OCI-LY3 (cell line): ENCODE data around the gene PXYLP1.

Experiments
- H2AFZ ChIP-seq: fragments of 200-600, 300-600 bp; shearing (Covaris generic); 2 replicates; pipeline ENCODE4 v1.6.0; 2014; ENCODE audit warnings: antibody characterized with exemption, low read depth, low read length
- H3K27ac ChIP-seq: fragments of 200-600, 300-600 bp; sonication (generic); 2 replicates; pipeline ENCODE4 v1.5.1; 2014; ENCODE audit warnings: mild to moderate bottlenecking, low read length, moderate library complexity, mixed read lengths
- H3K27me3 ChIP-seq: fragments of 200-600, 300-600 bp; sonication (generic); 2 replicates; pipeline ENCODE4 v1.6.1; 2014; ENCODE audit warnings: low read depth, low read length, mixed read lengths
- H3K36me3 ChIP-seq: fragments of 200-600, 300-600 bp; sonication (generic); replicated peaks from 2 replicates; pipeline ENCODE3; 2014; ENCODE audit warnings: low read depth, low read length, mixed read lengths
- H3K4me1 ChIP-seq: fragments of 300-600, 200-600 bp; sonication (generic); 2 replicates; pipeline ENCODE4 v1.6.1; 2014; ENCODE audit warnings: low read length, mixed read lengths
- H3K4me2 ChIP-seq: fragments of 200-600, 300-600 bp; sonication (generic); 2 replicates; pipeline ENCODE4 v1.6.1; 2014; ENCODE audit warnings: low read length, mixed read lengths
- H3K4me3 ChIP-seq: fragments of 300-600, 200-600 bp; sonication (generic); 2 replicates; pipeline ENCODE4 v1.5.1; 2014; ENCODE audit warnings: antibody characterized with exemption, mild to moderate bottlenecking, low read length, moderate library complexity
- H3K79me2 ChIP-seq: fragments of 300-600, 200-600 bp; shearing (Covaris generic); 2 replicates; pipeline ENCODE4 v1.6.1; 2014; ENCODE audit warnings: mild to moderate bottlenecking, low read length, mixed read lengths
- H3K9ac ChIP-seq: fragments of 300-600, 200-600 bp; shearing (Covaris generic); 2 replicates; pipeline ENCODE4 v1.6.0; 2014; ENCODE audit warnings: mild to moderate bottlenecking, low read length, moderate library complexity
- H3K9me3 ChIP-seq: fragments of 200-600, 300-600 bp; shearing (Covaris generic); 2 replicates; pipeline ENCODE4 v1.6.1; 2014; ENCODE audit warnings: low read length, mixed read lengths; ENCODE audit not compliant: insufficient read depth
- H4K20me1 ChIP-seq: fragments of 200-600, 300-600 bp; sonication (generic); 2 replicates; pipeline ENCODE4 v1.6.1; 2016; ENCODE audit warnings: low read length, mixed read lengths; ENCODE audit not compliant: insufficient read depth
- EZH2phosphoT487 ChIP-seq: fragments of 200-600 bp; shearing (Covaris generic); IDR thresholded peaks from 2 replicates; pipeline ENCODE4 v1.6.1; 2018; ENCODE audit warnings: antibody characterized with exemption, mixed run types, low read depth
- TF ChIP-seq, protein P1 (sequence below): fragments of 200-600, 300-600 bp; sonication (generic); IDR thresholded peaks from 2 replicates; pipeline ENCODE4 v1.5.1; 2014; ENCODE audit warnings: antibody characterized with exemption, low read length, low read depth

The PXYLP1 gene

DNA sequence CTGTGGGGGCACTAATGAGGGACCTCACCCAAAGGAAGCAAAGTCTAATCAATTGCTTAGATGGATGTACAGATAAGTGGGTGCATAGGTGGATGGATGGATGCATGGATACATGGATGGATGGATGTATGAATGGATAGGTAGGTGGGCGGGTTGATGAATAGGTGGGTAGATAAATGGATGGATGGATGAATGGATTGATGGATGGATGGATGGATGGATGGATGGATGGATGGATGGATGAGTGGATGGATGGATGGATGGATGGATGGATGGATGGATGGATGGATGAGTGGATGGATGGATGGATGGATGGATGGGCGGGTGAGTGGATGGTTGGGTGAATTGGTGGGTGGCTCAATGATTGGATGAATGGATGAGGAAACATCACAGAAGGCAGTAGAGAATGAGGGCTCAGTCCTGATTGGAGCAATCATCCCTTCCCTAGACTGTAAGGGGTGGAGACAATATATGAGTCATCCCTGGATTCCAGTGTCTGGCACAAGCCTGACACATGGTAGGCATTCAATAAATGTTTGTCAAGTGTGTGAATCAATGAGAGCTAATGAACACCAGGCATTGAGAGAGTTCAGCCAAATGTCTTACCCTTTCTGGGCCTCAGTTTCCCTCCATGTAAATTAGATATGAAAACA, 40.4 kb upstream of the PXYLP1 start:
- no peaks in the 10 kb centered on the region for H3K79me2 ChIP-seq
- H3K9me3 ChIP-seq, result no peaks in the 10 kb centered on the region
- H3K4me3 ChIP-seq, result no peak overlapping the region
- H3K4me1 ChIP-seq, result peaks cover 9% of the 10 kb centered on the region
- no peak overlapping the region for H3K9ac ChIP-seq
- no peak overlapping the region for H2AFZ ChIP-seq
- no peak for TF ChIP-seq EZH2phosphoT487
- TF ChIP-seq, protein P1, sequence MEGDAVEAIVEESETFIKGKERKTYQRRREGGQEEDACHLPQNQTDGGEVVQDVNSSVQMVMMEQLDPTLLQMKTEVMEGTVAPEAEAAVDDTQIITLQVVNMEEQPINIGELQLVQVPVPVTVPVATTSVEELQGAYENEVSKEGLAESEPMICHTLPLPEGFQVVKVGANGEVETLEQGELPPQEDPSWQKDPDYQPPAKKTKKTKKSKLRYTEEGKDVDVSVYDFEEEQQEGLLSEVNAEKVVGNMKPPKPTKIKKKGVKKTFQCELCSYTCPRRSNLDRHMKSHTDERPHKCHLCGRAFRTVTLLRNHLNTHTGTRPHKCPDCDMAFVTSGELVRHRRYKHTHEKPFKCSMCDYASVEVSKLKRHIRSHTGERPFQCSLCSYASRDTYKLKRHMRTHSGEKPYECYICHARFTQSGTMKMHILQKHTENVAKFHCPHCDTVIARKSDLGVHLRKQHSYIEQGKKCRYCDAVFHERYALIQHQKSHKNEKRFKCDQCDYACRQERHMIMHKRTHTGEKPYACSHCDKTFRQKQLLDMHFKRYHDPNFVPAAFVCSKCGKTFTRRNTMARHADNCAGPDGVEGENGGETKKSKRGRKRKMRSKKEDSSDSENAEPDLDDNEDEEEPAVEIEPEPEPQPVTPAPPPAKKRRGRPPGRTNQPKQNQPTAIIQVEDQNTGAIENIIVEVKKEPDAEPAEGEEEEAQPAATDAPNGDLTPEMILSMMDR, result no peak
- H3K36me3 ChIP-seq, result no peaks in the 10 kb centered on the region
- no peaks in the 10 kb centered on the region for H4K20me1 ChIP-seq
- H3K27me3 ChIP-seq, result peaks cover 14% of the 10 kb centered on the region
- H3K4me2 ChIP-seq, result no peak overlapping the region
- H3K27ac ChIP-seq, result no peak overlapping the region

GRCh38 chr3:141192345-141192744, 39.3 kb upstream of the PXYLP1 start:
- Histone ChIP-seq H3K36me3 (no peaks in the 10 kb centered on the region), H3K27me3 (peaks cover 21% of the 10 kb centered on the region), H3K79me2 (no peaks in the 10 kb centered on the region), H3K9ac (peak overlapping the region; percentile 8; the same call in 1 of the 2 replicates), H2AFZ (peak overlapping the region; percentile 100), H3K4me2 (peak overlapping the region; percentile 70), H3K4me1 (peaks cover 9% of the 10 kb centered on the region), H3K4me3 (peak overlapping the region; percentile 43), H3K27ac (no peak overlapping the region), H4K20me1 (no peaks in the 10 kb centered on the region), H3K9me3 (no peaks in the 10 kb centered on the region)
- no peak for TF ChIP-seq EZH2phosphoT487
- TF ChIP-seq, protein P1, result peak; percentile 94

DNA sequence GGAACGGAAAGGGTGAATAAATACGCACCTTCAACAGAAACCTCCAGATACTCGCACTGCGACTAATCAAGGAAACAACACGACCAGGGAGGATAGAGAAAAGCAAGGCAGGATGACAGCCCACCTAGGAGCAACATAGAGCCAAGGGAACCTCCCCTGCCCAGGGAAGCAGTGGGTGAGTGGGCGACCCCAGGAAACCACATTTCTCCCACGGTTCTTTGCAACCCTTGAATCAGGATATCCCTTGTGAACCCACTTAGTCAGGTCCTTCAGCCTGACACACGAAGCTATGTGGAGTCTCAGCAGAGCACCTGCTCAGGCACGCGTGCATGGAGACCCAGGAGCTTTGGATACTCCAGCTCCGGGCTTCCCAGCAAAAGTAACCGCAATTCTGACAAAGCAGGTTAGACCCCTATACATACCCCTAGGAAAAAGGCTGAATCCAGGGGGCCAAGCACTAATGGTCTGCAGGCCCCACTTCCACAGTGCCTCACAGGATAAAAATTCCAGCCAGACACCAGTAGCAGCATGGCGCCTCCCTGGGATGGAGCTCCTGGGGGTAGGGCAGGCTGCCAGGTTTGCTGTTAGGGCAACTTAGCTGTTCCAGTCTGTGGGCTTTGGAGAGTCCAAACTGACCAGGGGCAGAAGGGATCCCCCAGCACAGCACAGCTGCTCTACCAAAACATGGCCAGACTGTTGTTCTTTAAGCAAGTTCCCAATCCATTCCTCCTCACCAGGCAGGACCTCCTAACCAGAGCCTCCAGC, 38.4 kb upstream of the PXYLP1 start:
- Histone ChIP-seq H3K4me2 (peak overlapping the region; percentile 70), H3K27ac (no peak overlapping the region), H3K4me1 (peaks cover 9% of the 10 kb centered on the region), H3K9me3 (no peaks in the 10 kb centered on the region), H3K9ac (no peak overlapping the region), H3K36me3 (no peaks in the 10 kb centered on the region), H3K27me3 (peaks cover 28% of the 10 kb centered on the region), H4K20me1 (no peaks in the 10 kb centered on the region), H3K79me2 (no peaks in the 10 kb centered on the region), H2AFZ (peak overlapping the region; percentile 100), H3K4me3 (no peak overlapping the region)
- TF ChIP-seq, protein P1, result no peak
- TF ChIP-seq EZH2phosphoT487, result no peak

DNA sequence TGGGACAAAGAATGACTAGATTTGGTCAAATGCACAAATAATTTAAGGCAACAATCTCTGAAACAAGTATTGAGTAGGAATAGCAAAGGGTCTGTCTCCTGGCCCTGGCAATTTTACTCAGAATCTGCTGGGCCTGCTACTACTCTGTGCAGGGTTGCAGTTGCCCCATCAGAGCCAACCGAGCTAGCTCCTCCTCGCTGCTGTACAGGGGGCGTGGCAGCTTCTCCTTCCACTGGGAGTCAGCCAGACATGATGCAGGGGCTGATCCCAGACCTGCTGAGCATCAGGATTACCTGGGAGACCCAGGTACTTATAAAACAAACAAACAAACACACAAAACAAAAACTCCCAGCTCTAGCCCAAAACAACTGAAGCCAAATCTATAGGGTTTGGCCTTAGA, 30.5 kb upstream of the PXYLP1 start:
- Histone ChIP-seq H3K4me2 (no peak overlapping the region), H3K27me3 (peaks cover 15% of the 10 kb centered on the region; the same call in 1 of the 2 replicates)

More for the DNA sequence above, 30.5 kb upstream of the PXYLP1 start:
- no peaks in the 10 kb centered on the region for H3K9me3 ChIP-seq
- no peak overlapping the region for H3K27ac ChIP-seq
- H2AFZ ChIP-seq, result no peak overlapping the region
- no peak overlapping the region for H3K4me3 ChIP-seq
- H3K4me1 ChIP-seq, result peaks cover 5% of the 10 kb centered on the region
- no peak overlapping the region for H3K9ac ChIP-seq
- TF ChIP-seq, protein P1, result no peak
- TF ChIP-seq EZH2phosphoT487, result no peak
- H4K20me1 ChIP-seq, result no peaks in the 10 kb centered on the region
- no peaks in the 10 kb centered on the region for H3K36me3 ChIP-seq
- H3K79me2 ChIP-seq, result no peaks in the 10 kb centered on the region
